ENCODE data around the gene STRAP.
"Not testable (repeated sequence)": the region's sequence is repeated elsewhere in the genome, so short reads cannot be mapped to it uniquely, and the experiment has no call there.

The STRAP gene

GRCh38 chr12:15863984-15864383 is 18.2 kb upstream of the STRAP start:
- no peak overlapping the region for H3K4me3 ChIP-seq (ENCODE audit: low read depth, low read length)
- TF ChIP-seq CTCF (conservative IDR thresholded peaks at IDR 0.05; ENCODE audit: low read depth, low read length), result no peak
- no peak for DNase-seq (ENCODE audit: low read depth)

- no peak for TF ChIP-seq CTCF (conservative IDR thresholded peaks at IDR 0.05; ENCODE audit: low read depth, low read length)
Measured at GRCh38 chr12:15868186-15868585, 14.0 kb upstream of the STRAP start.

GRCh38 chr12:15873556-15873955 is 8.6 kb upstream of the STRAP start:
- H3K4me3 ChIP-seq (ENCODE audit: low read depth, low read length), result no peak overlapping the region
- no peak for TF ChIP-seq CTCF (conservative IDR thresholded peaks at IDR 0.05; ENCODE audit: low read depth, low read length)
- DNase-seq (ENCODE audit: low read depth), result no peak

More at GRCh38 chr12:15868186-15868585, 14.0 kb upstream of the STRAP start:
- H3K4me3 ChIP-seq (ENCODE audit: low read depth, low read length), result no peak overlapping the region
- DNase-seq (ENCODE audit: low read depth), result no peak

GRCh38 chr12:15874556-15875145 is 7.5 kb upstream of the STRAP start:
- not testable (repeated sequence) for DNase-seq (ENCODE audit: low read depth)

GRCh38 chr12:15875863-15876262 is 6.3 kb upstream of the STRAP start:
- no peak for DNase-seq (ENCODE audit: low read depth)
- TF ChIP-seq CTCF (conservative IDR thresholded peaks at IDR 0.05; ENCODE audit: low read depth, low read length), result no peak
- no peak overlapping the region for H3K4me3 ChIP-seq (ENCODE audit: low read depth, low read length)

More at GRCh38 chr12:15874556-15875145, 7.5 kb upstream of the STRAP start:
- not testable (repeated sequence) for H3K4me3 ChIP-seq (ENCODE audit: low read depth, low read length)

GRCh38 chr12:15879413-15879812 is 2.8 kb upstream of the STRAP start:
- TF ChIP-seq CTCF (conservative IDR thresholded peaks at IDR 0.05; ENCODE audit: low read depth, low read length), result no peak
- no peak for DNase-seq (ENCODE audit: low read depth)

GRCh38 chr12:15880721-15881120 is 1.5 kb upstream of the STRAP start:
- no peak overlapping the region for H3K4me3 ChIP-seq (ENCODE audit: low read depth, low read length)

More at GRCh38 chr12:15879413-15879812, 2.8 kb upstream of the STRAP start:
- H3K4me3 ChIP-seq (ENCODE audit: low read depth, low read length), result no peak overlapping the region

More at GRCh38 chr12:15880721-15881120, 1.5 kb upstream of the STRAP start:
- no peak for DNase-seq (ENCODE audit: low read depth)
- no peak for TF ChIP-seq CTCF (conservative IDR thresholded peaks at IDR 0.05; ENCODE audit: low read depth, low read length)

All from choroid plexus epithelial cell (primary cell).